ENCODE results near the gene TMEFF1.

- TF ChIP-seq CTCF (conservative IDR thresholded peaks at IDR 0.05 in 1 of 2, IDR thresholded peaks at IDR 0.05 in 1 of 2; ENCODE audit: extremely low read depth in 1 of 2, insufficient read depth in 1 of 2, low read depth in 1 of 2, low read length in 2 of 2) (no peak), EZH2 (IDR thresholded peaks at IDR 0.05; ENCODE audit: borderline replicate concordance, low read length) (no peak)
These were observed 125.7 kb downstream of the TMEFF1 start for GRCh38 chr9:100598641-100599145.
